Activated naive CD4-positive, alpha-beta T cell treated with anti-CD3 and anti-CD28 coated beads, Interleukin-2, amount 50 U/mL, for 24 hours (primary cell): Measurements from ENCODE around the gene PTPN4.

Experiments
- H3K27ac Mint-ChIP-seq: one replicate; pipeline ENCODE4 v1.8.0; 2021; ENCODE audit warnings: mild to moderate bottlenecking, mixed read lengths
- H3K27me3 Mint-ChIP-seq: one replicate; pipeline ENCODE4 v1.8.0; 2021; ENCODE audit warnings: mixed read lengths
- H3K36me3 Mint-ChIP-seq: one replicate; pipeline ENCODE4 v1.8.0; 2021; ENCODE audit warnings: mixed read lengths
- H3K4me1 Mint-ChIP-seq: one replicate; pipeline ENCODE4 v1.8.0; 2021; ENCODE audit warnings: mixed read lengths
- H3K4me3 Mint-ChIP-seq: one replicate; pipeline ENCODE4 v1.8.0; 2021; ENCODE audit warnings: mild to moderate bottlenecking, mixed read lengths
- H3K9me3 Mint-ChIP-seq: one replicate; pipeline ENCODE4 v1.8.0; 2021; ENCODE audit warnings: mixed read lengths

Gene PTPN4

DNA sequence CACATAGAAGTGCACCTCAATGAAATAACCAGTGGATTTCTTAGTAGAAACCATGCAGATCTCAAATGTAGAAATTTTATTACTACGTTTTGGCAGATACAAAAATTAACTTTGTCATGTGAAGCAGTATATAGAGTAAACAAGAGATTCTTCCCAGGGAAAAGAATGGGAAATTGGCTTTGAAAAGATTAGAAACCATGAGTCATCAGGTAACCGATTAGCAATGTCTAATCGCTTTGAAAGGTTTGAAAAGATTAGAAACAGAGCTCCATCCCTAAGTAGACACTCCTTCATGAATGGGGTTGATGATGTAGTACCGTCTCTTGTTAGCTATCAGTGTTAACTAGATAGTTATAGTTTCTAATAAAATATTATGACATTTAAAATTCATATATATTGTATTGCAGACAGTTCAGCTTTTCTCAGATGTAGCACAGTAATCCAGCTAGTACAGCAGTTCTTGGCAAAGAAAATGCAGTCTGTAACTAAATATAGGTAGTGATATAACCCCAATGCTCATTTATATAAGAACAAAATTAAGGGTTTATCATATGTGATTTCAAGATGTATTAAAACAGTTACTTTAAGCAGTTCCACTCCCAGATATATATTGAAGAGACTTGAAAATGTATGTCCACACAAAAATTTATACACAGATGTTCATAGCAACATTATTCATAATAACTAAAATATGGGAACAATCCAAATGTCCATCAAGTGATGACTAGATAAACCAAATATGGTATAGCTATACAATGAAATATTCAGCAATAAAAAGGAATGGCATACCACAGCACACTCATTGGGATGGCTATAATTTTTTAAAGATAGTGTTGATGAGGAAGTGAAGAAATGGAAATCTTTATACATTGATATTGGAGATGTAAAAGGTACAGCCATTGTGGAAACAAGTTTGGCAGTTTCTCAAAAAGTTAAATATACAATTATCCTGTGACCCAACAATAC is 113.9 kb downstream of the PTPN4 start:
- Mint-ChIP-seq H3K27me3 (no peaks in the 10 kb centered on the region), H3K4me1 (peaks cover 75% of the 10 kb centered on the region), H3K36me3 (peaks cover 27% of the 10 kb centered on the region), H3K27ac (no peak overlapping the region), H3K9me3 (peaks cover 8% of the 10 kb centered on the region), H3K4me3 (no peak overlapping the region)

DNA sequence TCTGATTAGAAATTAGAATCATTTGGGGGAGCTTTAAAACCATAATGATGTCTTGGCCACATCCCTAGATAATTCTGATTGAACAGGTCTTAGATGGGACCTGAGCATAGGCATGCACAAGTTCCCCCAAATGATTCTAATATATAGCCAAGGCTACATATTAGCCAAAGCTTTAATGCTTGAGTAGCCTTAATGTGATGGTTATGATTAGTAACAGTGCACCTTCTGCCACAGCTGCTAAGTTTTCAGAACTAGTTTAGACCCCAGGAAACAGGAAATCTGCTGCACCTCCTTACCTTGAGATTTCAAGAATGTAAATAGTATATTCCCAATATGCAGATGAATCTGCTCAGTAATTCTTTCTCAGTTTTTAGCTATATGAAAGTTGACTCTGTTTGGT is 119.8 kb downstream of the PTPN4 start:
- Mint-ChIP-seq H3K27ac (no peak overlapping the region), H3K9me3 (peaks cover under 1% of the 10 kb centered on the region), H3K36me3 (peaks cover 14% of the 10 kb centered on the region), H3K27me3 (no peaks in the 10 kb centered on the region), H3K4me3 (no peak overlapping the region), H3K4me1 (peaks cover 41% of the 10 kb centered on the region)

DNA sequence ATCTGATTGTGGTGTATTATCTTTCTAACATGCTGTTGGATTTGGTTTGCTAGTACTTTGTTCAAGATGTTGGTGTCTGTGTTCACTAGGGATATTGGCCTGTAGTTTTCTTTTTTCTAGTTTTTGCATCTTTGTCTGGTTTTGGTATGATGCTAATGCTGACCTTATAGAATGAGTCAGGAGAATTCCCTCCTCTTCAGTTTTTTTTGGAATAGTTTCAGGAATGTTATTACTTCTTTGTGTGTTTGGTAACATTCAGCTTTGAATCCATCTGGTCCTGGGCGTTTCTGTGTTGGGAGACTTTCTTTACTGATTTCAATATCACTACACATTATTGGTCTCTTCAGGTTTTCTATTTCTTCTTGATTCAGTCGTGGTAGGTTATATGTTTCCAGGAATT is 129.0 kb downstream of the PTPN4 start:
- Mint-ChIP-seq H3K36me3 (peaks cover 53% of the 10 kb centered on the region), H3K27ac (no peak overlapping the region), H3K4me3 (no peak overlapping the region), H3K27me3 (no peaks in the 10 kb centered on the region), H3K9me3 (peaks cover 29% of the 10 kb centered on the region), H3K4me1 (peaks cover 16% of the 10 kb centered on the region)

DNA sequence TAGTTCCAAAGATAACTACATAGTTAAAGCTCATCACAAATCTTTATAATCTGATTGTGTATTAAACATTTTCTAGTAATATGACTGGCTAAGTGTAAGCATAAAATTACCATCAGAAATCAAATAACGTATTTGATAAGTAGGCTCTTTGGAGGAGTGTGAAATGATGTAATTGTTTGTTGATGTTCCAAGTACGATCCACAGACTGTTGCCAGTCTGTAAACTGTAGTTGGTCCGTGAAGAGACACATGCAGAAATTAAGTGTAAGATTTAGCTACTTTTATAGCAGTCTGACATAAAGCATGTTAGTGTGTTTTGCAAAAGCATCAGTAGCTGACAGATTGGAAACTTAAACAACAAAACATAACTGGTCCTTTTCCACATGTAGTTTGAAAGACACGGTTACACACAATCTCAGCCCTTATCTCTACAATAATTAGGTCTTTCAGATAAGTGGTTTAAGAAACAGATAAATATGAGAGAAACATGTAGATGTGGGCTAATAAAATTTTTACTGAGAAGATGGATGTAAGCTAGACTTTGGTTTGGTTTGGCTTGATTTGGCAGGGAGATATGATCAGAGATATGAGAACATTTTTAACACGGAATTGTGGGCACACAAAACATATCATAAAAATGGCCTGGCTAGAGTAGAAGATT is 138.1 kb downstream of the PTPN4 start:
- Mint-ChIP-seq H3K27me3 (no peaks in the 10 kb centered on the region), H3K4me1 (no peaks in the 10 kb centered on the region), H3K9me3 (peaks cover 5% of the 10 kb centered on the region), H3K36me3 (peaks cover 37% of the 10 kb centered on the region), H3K4me3 (no peak overlapping the region), H3K27ac (peak overlapping the region; percentile 76)

DNA sequence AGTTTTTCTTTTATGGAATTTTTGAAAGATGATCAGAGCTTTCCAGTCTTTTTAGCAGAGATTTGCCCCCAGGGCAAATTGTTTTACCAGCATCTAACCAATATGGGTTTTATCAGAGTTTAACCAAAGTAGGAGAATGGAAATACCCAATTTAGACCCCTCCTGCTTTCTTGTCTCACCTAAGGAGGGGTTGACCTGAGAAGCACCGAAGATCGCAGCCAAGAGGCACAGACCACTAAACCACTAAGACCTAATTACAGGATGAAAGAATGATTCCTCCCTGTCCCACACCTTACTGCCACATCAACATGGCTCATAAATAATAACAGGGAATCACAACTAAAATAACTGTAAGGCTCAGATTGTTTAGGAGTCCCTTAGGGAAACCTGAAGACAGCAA is 141.3 kb downstream of the PTPN4 start:
- Mint-ChIP-seq H3K36me3 (peaks cover 54% of the 10 kb centered on the region), H3K27ac (no peak overlapping the region), H3K9me3 (peaks cover 14% of the 10 kb centered on the region), H3K4me3 (no peak overlapping the region), H3K27me3 (no peaks in the 10 kb centered on the region), H3K4me1 (peaks cover 12% of the 10 kb centered on the region)

DNA sequence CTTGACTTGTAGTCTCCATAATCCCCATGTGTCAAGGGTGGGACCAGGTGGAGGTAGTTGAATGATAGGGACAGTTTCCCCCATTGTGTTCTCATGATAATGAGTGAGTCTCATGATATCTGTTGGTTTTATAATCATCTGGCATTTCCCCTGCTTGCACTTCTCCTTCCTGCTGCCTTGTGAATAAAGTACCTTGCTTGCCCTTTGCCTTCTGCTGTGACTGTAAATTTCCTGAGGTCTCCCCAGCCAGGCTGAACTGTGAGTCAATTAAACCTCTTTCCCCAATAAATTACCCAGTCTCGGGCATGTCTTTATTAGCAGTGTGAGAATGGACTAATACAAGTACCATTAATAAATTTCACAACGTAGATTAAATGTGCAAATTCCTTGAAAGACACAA is 150.8 kb downstream of the PTPN4 start:
- Mint-ChIP-seq H3K36me3 (peaks cover 51% of the 10 kb centered on the region), H3K4me3 (no peak overlapping the region), H3K27me3 (no peaks in the 10 kb centered on the region), H3K27ac (no peak overlapping the region), H3K9me3 (peaks cover 21% of the 10 kb centered on the region), H3K4me1 (peaks cover 15% of the 10 kb centered on the region)

DNA sequence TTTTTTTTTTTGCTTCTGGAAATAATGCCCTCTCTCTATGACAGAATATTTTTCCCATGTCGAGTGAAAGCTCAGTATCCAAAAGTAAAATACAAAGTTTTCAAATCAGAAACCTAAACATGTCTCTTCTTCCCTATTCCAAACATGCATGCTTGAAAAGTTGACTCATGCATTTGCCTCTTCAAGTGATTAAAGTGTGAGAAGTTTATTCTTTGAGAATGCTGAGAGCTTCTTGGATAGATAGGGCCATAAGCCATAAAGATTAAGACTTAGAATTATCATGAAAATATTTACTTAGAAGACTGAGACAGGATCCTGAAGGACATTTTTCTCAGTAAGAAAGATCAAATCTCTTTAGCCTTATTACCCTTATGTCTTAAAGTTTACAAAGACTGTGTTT is 154.5 kb downstream of the PTPN4 start:
- no peak overlapping the region for H3K27ac Mint-ChIP-seq
- H3K4me3 Mint-ChIP-seq = no peak overlapping the region

DNA sequence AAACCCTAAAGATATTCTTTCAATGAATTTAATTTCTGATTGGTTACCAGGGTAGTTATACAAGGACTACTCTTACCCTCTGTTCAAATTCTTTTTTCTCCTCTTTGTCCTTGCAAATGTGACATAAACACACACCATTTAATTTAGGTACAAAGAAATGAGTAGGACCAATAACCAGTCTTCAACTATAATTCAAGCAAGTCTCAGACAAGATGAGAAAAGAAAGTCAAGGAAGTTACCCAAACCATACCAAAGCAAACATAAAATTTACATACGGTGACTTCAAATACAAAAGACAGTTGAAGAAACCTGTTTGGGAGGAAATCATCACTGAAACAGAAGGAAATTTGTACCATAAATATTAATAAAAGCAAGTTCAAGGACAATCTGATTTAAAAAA is 162.1 kb downstream of the PTPN4 start:
- Mint-ChIP-seq H3K4me3 (peak overlapping the region; percentile 26), H3K4me1 (peaks cover 52% of the 10 kb centered on the region), H3K27ac (peak overlapping the region; percentile 35), H3K27me3 (no peaks in the 10 kb centered on the region), H3K9me3 (no peaks in the 10 kb centered on the region), H3K36me3 (no peaks in the 10 kb centered on the region)

More for the DNA sequence above, 154.5 kb downstream of the PTPN4 start:
- Mint-ChIP-seq H3K4me1 (peaks cover 11% of the 10 kb centered on the region), H3K36me3 (peaks cover 25% of the 10 kb centered on the region), H3K9me3 (peaks cover 13% of the 10 kb centered on the region), H3K27me3 (no peaks in the 10 kb centered on the region)

DNA sequence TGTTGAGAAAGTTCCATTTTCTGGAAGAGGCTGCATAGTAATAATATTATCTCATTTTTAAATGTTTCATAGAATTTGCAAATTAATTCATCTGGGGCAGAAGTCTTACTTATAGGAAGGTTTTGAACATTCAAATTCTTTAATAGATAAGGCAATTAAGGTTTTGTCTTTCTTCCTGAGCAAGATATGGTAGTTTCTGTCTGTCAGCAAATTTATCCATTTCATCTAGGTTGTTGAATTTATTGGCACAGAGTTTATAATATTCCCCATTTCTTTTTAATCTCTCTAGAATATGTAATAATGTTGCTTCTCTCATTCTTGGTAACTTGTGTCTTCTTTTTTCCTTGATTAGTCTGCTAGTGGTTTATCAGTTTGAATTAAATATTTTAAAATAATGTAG is 163.0 kb downstream of the PTPN4 start:
- H3K27me3 Mint-ChIP-seq = no peaks in the 10 kb centered on the region
- no peaks in the 10 kb centered on the region for H3K9me3 Mint-ChIP-seq
- H3K4me3 Mint-ChIP-seq = no peak overlapping the region
- peaks cover 58% of the 10 kb centered on the region for H3K4me1 Mint-ChIP-seq
- peak overlapping the region; percentile 12 for H3K27ac Mint-ChIP-seq
- no peaks in the 10 kb centered on the region for H3K36me3 Mint-ChIP-seq

DNA sequence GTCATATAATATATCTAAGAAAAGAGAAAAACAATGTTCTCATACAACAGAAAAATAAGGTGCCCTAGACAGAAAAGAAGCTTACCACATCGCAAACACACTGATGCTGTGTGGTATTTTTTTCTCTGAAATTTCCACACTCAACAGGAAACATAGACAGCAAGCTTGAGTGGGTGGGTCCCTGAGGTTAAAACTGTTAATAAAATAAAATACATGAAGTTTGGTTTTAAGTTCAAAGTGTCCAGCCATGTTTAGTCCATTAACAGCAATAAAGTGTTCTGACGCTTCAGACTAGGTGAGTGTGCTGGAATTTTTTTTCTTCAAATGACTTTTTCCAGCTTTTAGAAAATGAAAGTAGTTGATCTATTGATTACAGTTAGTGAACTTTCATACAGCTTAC is 169.8 kb downstream of the PTPN4 start:
- Mint-ChIP-seq H3K27me3 (no peaks in the 10 kb centered on the region), H3K27ac (peak overlapping the region; percentile 95), H3K4me1 (peaks cover 83% of the 10 kb centered on the region), H3K36me3 (peaks cover 9% of the 10 kb centered on the region), H3K9me3 (no peaks in the 10 kb centered on the region), H3K4me3 (peak overlapping the region; percentile 81)

DNA sequence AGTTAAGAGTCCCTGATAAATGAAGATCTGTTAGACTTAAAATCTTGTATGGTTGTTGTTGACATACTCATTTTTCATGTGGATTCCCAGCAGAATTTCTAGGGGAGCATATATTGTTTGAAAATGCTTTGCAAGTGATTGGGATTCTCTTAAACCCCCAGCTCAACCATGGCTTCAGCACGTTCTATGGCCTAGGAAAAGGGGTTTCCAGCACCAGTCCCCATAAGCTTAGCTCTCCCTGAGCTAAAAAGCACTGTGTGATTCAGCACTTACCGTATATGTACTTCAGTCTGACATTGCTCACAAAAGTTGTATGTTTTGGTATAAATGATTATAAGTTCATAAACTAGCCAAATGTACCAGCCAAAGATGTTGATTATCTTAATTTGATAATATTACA is 173.1 kb downstream of the PTPN4 start:
- peak overlapping the region; percentile 60 for H3K4me3 Mint-ChIP-seq
- H3K27ac Mint-ChIP-seq = no peak overlapping the region
- peaks cover 74% of the 10 kb centered on the region for H3K4me1 Mint-ChIP-seq
- no peaks in the 10 kb centered on the region for H3K27me3 Mint-ChIP-seq
- H3K36me3 Mint-ChIP-seq = peaks cover 30% of the 10 kb centered on the region
- H3K9me3 Mint-ChIP-seq = no peaks in the 10 kb centered on the region

DNA sequence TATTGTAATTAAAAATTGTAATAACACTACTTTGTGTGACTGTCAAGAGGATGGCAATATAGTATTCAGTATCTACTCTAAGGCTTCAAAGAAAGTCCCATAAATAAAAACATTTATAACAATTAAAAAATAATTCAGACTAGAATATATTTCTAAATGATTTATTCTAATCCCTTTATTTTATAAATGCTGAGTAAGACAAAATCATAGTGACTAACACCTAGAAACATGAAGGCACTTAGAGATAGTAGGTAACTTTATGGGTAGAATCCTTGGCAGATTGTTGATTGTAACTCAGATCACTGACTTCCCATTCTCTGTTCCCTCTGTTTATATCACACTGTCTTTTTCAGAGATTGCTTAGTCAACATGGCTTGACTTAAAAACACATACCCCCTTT is 174.6 kb downstream of the PTPN4 start:
- Mint-ChIP-seq H3K9me3 (no peaks in the 10 kb centered on the region), H3K36me3 (peaks cover 30% of the 10 kb centered on the region), H3K4me3 (peak overlapping the region; percentile 60), H3K27me3 (no peaks in the 10 kb centered on the region), H3K27ac (no peak overlapping the region), H3K4me1 (peaks cover 60% of the 10 kb centered on the region)

DNA sequence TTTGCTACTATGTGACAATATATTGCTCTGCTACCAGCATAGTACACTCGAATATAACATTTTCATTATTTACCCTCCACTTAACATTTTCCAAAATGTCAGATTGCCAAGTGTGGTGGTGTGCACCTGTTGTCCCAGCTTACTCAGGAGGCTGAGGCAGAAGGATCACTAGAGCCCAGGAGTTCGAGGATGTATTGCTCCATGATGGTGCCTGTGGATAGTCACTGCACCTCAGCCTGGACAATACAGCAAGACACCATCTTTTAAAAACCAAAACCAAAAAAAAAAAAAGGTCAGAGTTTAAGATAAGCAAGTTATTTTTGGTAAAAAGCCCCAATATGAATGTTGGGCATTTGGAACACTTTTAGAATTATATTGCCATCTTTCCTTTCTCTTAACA is 178.0 kb downstream of the PTPN4 start:
- Mint-ChIP-seq H3K4me3 (no peak overlapping the region), H3K4me1 (peaks cover 57% of the 10 kb centered on the region), H3K36me3 (peaks cover 31% of the 10 kb centered on the region), H3K9me3 (no peaks in the 10 kb centered on the region), H3K27ac (no peak overlapping the region), H3K27me3 (no peaks in the 10 kb centered on the region)

DNA sequence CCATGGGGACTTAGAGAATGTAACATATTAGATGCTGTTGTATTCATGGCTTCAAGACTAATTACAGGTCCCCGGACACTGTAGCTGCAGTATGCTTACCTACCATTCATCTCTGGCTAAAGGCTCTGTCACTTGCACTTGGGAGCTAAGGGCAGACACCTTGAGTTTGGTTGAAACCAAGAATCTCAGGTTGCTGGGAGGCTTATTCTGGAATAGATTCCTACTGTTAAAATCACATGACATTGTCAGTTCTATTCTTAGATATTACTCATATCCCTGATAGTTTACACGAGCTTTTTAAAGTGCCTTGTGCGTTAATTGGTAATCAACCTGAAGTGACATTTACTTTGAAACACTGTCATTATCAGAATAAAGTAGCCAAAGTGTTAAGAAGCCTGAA is 180.2 kb downstream of the PTPN4 start:
- Mint-ChIP-seq H3K27me3 (no peaks in the 10 kb centered on the region), H3K4me1 (peaks cover 62% of the 10 kb centered on the region), H3K4me3 (no peak overlapping the region), H3K9me3 (no peaks in the 10 kb centered on the region), H3K27ac (no peak overlapping the region), H3K36me3 (peaks cover 29% of the 10 kb centered on the region)

DNA sequence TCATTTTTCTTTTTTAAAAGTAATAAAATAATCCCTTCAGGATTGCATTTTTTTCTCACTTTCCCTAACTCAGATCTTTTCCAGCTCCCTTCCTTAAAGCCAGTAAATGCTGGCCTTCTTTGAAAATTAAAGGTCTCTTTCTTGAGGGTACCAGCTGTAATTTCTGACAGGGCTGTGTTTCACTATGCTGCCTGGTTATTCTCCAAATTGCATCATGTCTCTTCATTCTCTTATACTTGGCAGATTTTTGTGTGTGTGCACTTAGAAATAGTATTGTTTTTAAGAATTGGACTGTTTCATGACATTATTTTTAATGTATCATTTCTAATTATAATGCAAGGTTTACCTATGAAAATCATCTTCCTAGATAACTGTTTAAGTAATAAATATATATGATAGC is 181.1 kb downstream of the PTPN4 start:
- Mint-ChIP-seq H3K27me3 (no peaks in the 10 kb centered on the region), H3K4me1 (peaks cover 66% of the 10 kb centered on the region), H3K36me3 (peaks cover 24% of the 10 kb centered on the region), H3K4me3 (no peak overlapping the region), H3K27ac (no peak overlapping the region), H3K9me3 (no peaks in the 10 kb centered on the region)

DNA sequence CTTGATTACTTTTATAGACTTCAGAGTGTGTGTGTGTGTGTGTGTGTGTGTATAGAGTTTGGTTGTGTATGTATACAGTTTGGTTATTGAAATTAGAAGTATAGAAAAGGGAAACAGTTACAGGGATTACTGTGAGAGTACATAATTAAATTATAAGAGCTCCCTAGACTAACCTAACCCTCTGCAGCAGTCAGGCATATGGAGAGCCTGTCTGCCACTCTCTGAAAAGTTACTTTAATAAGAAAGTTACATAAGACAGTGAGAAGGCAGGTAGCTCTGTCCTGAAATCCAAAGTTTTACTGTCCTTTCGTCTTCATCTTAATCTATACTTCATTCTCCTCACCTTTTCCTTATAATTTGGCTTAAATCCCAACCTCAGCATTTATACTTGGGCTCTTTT is 181.7 kb downstream of the PTPN4 start:
- peaks cover 24% of the 10 kb centered on the region for H3K36me3 Mint-ChIP-seq
- H3K27ac Mint-ChIP-seq = no peak overlapping the region
- no peaks in the 10 kb centered on the region for H3K9me3 Mint-ChIP-seq
- no peak overlapping the region for H3K4me3 Mint-ChIP-seq
- H3K4me1 Mint-ChIP-seq = peaks cover 65% of the 10 kb centered on the region
- H3K27me3 Mint-ChIP-seq = no peaks in the 10 kb centered on the region
